DMS 273 (cell line): Measurements from ENCODE around the gene PITX1.
A peak's percentile ranks its signal among the peaks of the same experiment; 100 is the strongest.

ENCODE experiments used
- DNase-seq: peaks from one replicate; lab custom pipeline; 2025; ENCODE audit not compliant: unreplicated experiment; lab: John Stamatoyannopoulos, UW

Gene PITX1

DNA sequence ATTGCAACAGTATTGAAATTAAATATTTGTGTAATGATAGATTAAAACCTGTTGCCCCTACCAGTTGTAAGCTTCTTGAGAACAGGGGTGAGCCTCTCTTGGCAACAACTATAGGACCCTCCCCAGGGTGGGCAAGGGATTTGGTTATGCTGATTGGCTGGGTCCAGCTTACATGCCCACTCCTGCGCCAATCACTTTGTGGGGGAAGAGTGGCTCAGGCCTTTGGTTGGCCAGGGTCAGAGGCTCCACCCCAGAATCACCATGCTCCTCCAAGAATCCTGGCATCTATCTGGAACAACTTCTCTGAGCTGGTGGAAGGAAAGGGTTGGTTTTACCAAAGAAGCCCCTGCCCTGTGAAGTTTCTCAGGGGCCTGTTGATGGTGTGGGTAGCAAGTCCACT lies 8.6 kb upstream of the PITX1 start:
- DNase-seq = peak; percentile 37

- no peak for DNase-seq
Observed at GRCh38 chr5:135041726-135042125, 7.7 kb upstream of the PITX1 start.

GRCh38 chr5:135041145-135041587 lies 7.1 kb upstream of the PITX1 start:
- no peak for DNase-seq

DNA sequence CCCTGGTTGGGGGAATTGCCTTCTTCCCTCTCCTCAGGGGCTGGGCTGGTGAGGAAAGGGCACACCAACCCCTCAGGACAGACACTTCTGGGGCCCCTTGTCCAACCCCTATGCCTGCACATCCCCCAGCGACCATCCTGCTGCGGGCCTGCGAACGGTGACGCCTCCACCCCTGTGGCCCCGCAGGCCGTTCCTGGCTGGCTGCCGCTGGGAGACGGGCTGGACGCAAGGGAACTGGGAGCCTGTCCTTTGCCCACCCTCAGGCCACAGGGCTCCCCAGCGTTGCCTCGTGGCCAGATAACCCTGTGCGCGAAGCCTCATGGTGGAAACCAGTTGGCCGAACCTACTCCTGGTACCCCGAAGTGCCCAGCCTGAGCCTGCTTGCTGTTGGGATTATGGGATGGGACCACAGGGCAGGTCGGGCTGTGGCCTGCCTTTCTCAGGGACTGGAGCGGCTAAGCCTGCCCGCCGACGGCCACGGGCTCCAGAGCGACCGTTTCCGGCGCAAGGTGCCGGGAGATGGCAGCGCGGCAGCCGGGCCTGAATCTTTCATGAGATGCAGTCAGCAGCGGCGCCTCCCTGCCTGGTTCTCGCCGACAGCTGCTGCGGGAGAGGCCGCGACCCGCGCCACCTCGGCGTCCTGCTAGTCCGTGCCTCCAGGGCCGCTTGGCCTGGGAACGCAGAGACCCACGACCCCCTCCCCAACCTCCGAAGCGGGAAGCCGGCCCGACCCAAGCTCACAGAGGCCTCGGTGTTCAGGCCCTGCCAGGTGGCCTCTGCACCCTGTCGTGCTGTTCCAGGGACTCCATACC lies 6.5 kb upstream of the PITX1 start:
- no peak for DNase-seq

DNA sequence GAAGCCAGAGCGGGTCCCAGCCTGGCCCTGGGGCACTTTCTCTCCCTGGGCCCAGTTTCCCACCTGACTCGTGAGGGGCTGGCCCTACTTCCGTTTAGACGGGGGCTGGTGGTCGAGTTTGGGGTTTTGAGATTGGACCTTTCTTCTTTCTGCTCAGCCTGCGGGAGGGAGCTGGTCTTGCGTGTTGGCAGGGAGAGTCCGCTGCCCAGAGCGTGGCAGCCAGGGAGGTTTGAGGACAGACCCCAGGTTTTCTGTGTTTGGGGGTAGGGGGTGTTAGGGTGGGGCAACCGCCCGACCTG lies 6.0 kb upstream of the PITX1 start:
- DNase-seq = no peak

DNA sequence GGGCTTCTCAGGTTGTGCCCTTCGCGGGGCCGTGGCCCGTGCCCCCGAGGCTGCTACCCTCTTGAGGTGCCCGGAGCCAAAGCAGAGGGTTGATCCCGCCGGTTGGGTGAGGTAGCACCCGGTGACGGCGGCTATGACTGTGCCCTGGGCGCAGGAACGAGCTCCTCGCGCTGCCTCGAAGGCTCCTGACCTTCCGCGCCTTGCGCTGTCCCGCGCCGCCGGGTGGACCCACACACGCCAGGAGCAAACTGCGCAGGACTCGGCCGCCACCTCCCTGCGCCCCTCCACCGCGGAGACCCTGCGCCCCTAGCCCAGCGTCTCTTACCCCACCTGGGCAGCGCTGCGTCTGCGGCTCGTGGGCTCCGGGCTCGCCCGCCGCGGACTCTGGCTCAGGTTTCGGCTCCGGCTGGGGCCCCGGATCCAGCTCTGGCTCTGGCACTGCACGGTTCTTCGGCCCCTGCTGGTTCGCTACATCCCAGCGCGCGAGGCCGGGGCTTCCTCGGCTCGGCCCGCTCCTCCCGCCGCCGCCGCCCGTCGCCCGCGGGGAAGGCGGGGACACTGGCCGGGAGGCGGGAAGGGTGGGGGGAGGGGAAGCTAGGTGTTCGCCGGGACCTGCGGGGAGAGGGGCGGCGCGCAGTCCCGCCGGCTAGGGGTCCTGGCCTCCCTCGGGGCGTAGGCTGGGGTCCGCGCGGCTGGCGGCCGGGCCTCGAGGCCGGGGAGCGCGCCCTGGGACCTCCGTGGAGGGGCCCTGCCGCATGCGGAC lies 5.4 kb upstream of the PITX1 start:
- peak; percentile 66 for DNase-seq

DNA sequence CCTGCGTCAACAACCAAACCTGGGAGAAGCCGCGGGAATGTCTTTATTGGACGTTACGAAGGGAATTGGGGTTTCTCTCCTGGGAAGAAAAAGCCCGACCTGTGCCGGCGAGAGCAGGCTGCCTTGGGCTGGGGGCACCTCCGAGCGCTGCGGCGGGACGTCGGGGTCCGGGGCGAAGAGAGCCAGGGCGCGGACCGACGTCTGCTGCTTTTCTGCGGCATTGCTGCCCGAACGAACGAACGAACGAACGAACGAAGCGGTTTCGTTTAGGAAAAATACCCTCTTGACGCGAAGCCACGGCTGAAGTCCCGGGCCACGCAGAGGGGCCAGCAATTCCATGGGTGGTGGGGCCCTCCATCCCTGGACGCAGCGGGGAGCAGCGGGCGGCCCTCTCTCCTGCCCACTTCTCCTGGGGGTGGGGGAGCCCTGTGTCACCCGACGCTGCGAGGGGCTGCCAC lies 4.8 kb upstream of the PITX1 start:
- DNase-seq = no peak

DNA sequence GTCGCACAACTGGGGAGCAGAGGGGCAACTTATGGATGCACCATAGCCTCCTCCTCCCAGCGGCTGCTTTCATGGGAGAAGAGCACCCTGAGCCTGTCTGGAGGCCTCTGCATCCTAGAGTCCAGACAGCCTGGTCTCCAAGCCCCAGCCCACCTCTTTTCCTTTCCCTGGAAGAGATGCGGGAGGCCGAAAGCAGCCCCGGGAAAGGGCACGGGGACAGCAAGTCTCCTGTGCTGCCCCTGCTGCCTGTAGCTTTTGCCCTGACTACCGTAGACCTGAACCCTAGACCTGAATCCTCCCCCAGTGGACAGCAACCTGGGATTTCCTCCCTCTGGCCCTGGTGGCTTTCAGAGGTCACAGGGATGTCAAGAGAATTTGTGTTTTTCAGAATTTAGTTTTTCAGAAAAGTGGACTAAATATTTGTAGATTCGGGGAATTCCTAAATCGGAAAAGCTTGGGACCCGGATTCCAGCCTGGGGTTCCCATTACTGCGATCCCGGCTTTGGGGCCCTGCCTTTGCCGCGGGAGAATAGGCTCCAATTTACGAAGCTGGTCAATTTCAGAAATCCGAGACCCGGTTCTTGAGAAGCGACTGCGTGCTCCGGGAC lies 4.3 kb upstream of the PITX1 start:
- no peak for DNase-seq

GRCh38 chr5:135037519-135038204 lies 3.6 kb upstream of the PITX1 start:
- DNase-seq = no peak

- DNase-seq = no peak
Observed at GRCh38 chr5:135036405-135036804, 2.4 kb upstream of the PITX1 start.

GRCh38 chr5:135035678-135036030 lies 1.6 kb upstream of the PITX1 start:
- DNase-seq = no peak

DNA sequence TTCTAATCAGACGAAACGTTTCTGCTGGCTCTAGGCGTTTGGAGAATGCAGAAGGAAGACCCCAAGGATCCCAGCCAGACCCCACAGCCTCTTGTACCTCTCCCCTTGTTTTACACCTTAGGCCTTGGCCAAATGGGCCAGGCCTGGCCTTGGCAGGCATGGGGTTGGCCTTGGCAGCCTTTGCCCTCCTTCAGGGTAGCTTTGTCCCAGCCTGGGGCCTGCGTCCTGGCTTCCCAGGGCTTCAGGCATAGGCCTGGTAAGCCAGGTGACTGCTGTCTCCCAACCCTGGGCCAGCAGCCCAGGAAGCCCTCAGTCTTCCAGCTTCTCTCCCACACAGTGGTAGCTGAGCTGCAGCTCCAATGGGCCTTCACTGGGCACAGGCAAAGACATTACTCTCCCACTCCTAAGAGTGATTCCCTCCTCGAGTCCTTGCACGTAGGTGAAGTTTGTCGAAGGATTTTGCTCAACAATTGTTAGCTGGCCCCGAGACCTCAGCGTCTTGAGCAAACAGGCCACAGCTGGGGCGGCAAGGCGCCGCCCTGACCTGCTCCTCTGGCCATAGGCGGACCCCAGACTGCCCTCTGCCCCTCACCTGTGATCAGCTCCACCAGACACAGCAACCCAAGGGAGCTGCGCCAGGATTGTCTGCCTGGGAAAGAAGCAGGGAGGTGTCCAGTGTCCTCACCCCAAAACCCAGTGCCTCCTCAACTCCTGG lies 1.1 kb upstream of the PITX1 start:
- peak; percentile 53 for DNase-seq

DNA sequence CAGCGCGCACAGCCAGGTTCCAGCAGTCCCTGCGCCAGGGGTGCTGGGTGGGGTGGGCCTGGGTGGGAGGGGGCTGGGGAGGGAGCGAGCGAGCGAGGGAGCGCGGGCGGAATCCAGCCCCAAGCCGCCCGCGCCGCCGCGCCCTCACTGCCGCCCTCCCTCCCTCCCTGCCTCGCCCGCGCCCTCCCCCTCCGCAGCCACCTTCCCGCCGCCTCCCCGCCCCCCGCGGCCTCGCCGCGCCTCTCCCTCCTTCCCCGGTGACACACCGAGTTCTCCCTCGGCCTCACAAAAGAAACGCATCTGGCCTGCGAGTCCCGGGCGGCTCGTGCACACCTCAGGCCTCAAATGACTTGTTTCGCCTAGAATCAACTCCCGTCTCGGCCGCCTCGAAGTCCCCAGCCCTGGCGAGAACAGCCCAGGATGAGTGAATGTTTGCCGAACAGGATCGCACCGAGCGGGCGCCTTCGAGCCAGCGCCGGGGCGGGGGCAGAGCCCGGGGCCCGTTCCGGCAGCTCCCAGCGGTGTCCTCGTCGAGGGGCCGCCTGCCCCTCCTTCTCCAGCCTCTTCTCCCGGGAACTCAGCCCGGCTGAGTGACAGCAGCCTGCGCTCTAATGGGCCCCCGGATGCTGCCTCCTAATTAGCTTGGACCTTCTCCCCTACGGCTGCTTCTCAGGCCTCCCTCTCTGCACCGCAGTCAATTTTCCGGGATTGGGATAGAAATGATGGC lies 371 bp upstream of the PITX1 start:
- peak; percentile 92 for DNase-seq

GRCh38 chr5:135032999-135033861 lies 798 bp downstream of the PITX1 start:
- DNase-seq = peak; percentile 80

DNA sequence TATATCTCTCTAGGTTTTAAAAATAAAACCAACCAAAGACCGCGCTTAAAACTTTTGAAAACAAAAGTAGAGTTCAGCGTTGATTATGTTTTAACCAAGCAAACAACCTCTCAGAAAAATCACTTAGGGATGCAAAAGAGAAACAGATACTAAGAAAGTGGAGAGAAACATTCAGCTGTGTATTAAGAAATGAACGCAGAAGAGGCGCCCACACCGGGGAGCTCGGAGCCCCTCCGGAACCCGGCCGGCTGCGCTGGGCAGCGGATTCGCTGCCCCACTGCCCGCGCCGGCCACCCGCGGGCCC lies 1.4 kb downstream of the PITX1 start:
- DNase-seq = no peak

GRCh38 chr5:135031813-135032694 lies 2.0 kb downstream of the PITX1 start:
- DNase-seq = peak; percentile 48

- DNase-seq = no peak
Observed at GRCh38 chr5:135030956-135031812, 2.8 kb downstream of the PITX1 start.
